HCT116 (cell line): ENCODE results near the gene TLL2. TPM values are rescaled to one million over a fixed set of nuclear protein-coding genes. Genes with fewer than 3 reads are reported as not detected.

Experiments used
- ATAC-seq: fragments of 200-7000 bp; cut with Tn5 transposase; 2 replicates; pipeline ENCODE4 v1.9.1; 2020; ENCODE audit warnings: mild to moderate bottlenecking, moderate library complexity
- BruUV-seq: library from RNA; stranded (reverse); fragments of 400-500 nt; replicated peaks from 2 replicates; lab custom pipeline; 2021; lab: Mats Ljungman, UMichigan
- CTCF ChIA-PET: fragments of 300-600 bp; sonication (Branson Sonifier 250); formaldehyde crosslinking; loops from one replicate; lab custom pipeline; 2021; ENCODE audit warnings: antibody characterized with exemption; lab: Charles Lee
- POLR2A ChIA-PET: fragments of 300-600, 350-600 bp; sonication (Branson Sonifier 250); formaldehyde crosslinking; loops from one replicate; lab custom pipeline; 2021; ENCODE audit warnings: antibody characterized with exemption; lab: Charles Lee
- RAD21 ChIA-PET, 2 experiments: fragments of 300-600 bp; sonication (Branson Sonifier 250); formaldehyde crosslinking; loops; one replicate each; lab custom pipeline; 2023; ENCODE audit warnings: low total read pairs in 2 of 2; ENCODE audit not compliant: uncharacterized antibody in 2 of 2, unreplicated experiment in 2 of 2, low non-redundant PET in 1 of 2; lab: Charles Lee
- DNase-seq: peaks from one replicate; pipeline ENCODE4 v3.0.0-alpha.2; 2010; ENCODE audit warnings: low read depth, low spot score
- H2AFZ ChIP-seq: fragments of 200-600 bp; shearing (Covaris generic), sonication (generic); 2 replicates; pipeline ENCODE4 v1.6.1; 2017; ENCODE audit warnings: low read depth, mixed run types, mixed read lengths, antibody characterized with exemption, low read length; ENCODE audit not compliant: poor library complexity, severe bottlenecking
- H3K27ac ChIP-seq: 2 replicates; pipeline ENCODE4 v1.5.1; 2012; ENCODE audit warnings: low read depth, low read length
- H3K27me3 ChIP-seq: fragments of 200-600 bp; sonication (generic); 2 replicates; pipeline ENCODE4 v1.6.1; 2016; ENCODE audit warnings: mixed run types, low read length, mixed read lengths; ENCODE audit not compliant: insufficient read depth
- H3K36me3 ChIP-seq, 2 experiments: fragments of 200-500 bp in 1 of 2; fragments of 200-600 bp in 1 of 2; sonication (Bioruptor generic) in 1 of 2; sonication (generic) in 1 of 2; 2 replicates each; pipeline versions ENCODE4 v1.5.1 to v1.6.1; 2014 to 2016; ENCODE audit warnings: low read length in 2 of 2, inconsistent platforms in 1 of 2, mixed read lengths in 1 of 2, mixed run types in 1 of 2; ENCODE audit not compliant: insufficient read depth in 2 of 2, control insufficient read depth in 1 of 2
- H3K4me1 ChIP-seq, 2 experiments: fragments of 200-600 bp in 1 of 2; sonication (generic) in 1 of 2; 2 replicates each; pipeline versions ENCODE4 v1.5.1 to v1.6.1; 2012 to 2017; ENCODE audit warnings: low read length in 2 of 2, inconsistent platforms in 1 of 2, mild to moderate bottlenecking in 1 of 2, mixed read lengths in 1 of 2, mixed run types in 1 of 2, moderate library complexity in 1 of 2; ENCODE audit not compliant: insufficient read depth in 2 of 2, control insufficient read depth in 1 of 2
- H3K4me2 ChIP-seq: fragments of 200-600 bp; sonication (generic); 2 replicates; pipeline ENCODE4 v1.6.1; 2017; ENCODE audit warnings: mixed run types, low read length, mixed read lengths
- H3K4me3 ChIP-seq, 2 experiments: fragments of 200-600 bp in 1 of 2; sonication (generic) in 1 of 2; replicated peaks in 1 of 2; 2 replicates each; pipeline ENCODE4 v1.5.1; 2011 to 2016; ENCODE audit warnings: low read length in 2 of 2, control low read depth in 1 of 2, low read depth in 1 of 2, mild to moderate bottlenecking in 1 of 2, mixed read lengths in 1 of 2, mixed run types in 1 of 2
- H3K79me2 ChIP-seq: fragments of 200-600 bp; sonication (generic); 2 replicates; pipeline ENCODE4 v1.6.1; 2017; ENCODE audit warnings: mild to moderate bottlenecking, mixed run types, low read length, moderate library complexity, mixed read lengths; ENCODE audit not compliant: insufficient read depth
- H3K9ac ChIP-seq: fragments of 200-600 bp; sonication (generic); 2 replicates; pipeline ENCODE4 v1.6.1; 2016; ENCODE audit warnings: low read length, mixed read lengths
- H3K9me2 ChIP-seq: fragments of 200-600 bp; sonication (generic), shearing (Covaris generic); 2 replicates; pipeline ENCODE4 v1.6.1; 2017; ENCODE audit warnings: mixed run types, mild to moderate bottlenecking, moderate library complexity; ENCODE audit not compliant: insufficient read depth
- H3K9me3 ChIP-seq, 2 experiments: fragments of 200-500 bp in 1 of 2; fragments of 200-600 bp in 1 of 2; sonication (Bioruptor generic) in 1 of 2; sonication (generic) in 1 of 2; 2 replicates each; pipeline ENCODE4 v1.6.1; 2014 to 2017; ENCODE audit warnings: low read length in 2 of 2, mixed read lengths in 2 of 2, inconsistent platforms in 1 of 2, low read depth in 1 of 2, mild to moderate bottlenecking in 1 of 2, mixed run types in 1 of 2, moderate library complexity in 1 of 2; ENCODE audit not compliant: control insufficient read depth in 1 of 2, insufficient read depth in 1 of 2
- H4K20me1 ChIP-seq: fragments of 200-600 bp; sonication (generic), shearing (Covaris generic); 2 replicates; pipeline ENCODE4 v1.6.1; 2017; ENCODE audit warnings: mixed run types, mild to moderate bottlenecking, moderate library complexity; ENCODE audit not compliant: insufficient read depth
- ATF3 ChIP-seq: IDR thresholded peaks from 2 replicates; pipeline ENCODE4 v1.6.1; 2012
- CEBPB ChIP-seq: IDR thresholded peaks from 2 replicates; pipeline ENCODE4 v1.6.1; 2012; ENCODE audit warnings: low read depth
- CTCF ChIP-seq, 3 experiments: fragments of 200-600 bp in 1 of 3; sonication (generic) in 1 of 3; IDR thresholded peaks in 2 of 3; conservative IDR thresholded peaks in 1 of 3; 2 replicates each; pipeline ENCODE4 v1.5.1; 2012 to 2017; ENCODE audit warnings: low read depth in 2 of 3, low read length in 2 of 3, antibody characterized with exemption in 1 of 3, borderline replicate concordance in 1 of 3, control low read depth in 1 of 3, mild to moderate bottlenecking in 1 of 3, mixed read lengths in 1 of 3, mixed run types in 1 of 3, moderate library complexity in 1 of 3; ENCODE audit not compliant: insufficient read depth in 1 of 3
- EGR1 ChIP-seq: IDR thresholded peaks from 2 replicates; pipeline ENCODE4 v1.6.1; 2012; ENCODE audit warnings: low read depth
- ELF1 ChIP-seq: IDR thresholded peaks from 2 replicates; pipeline ENCODE4 v1.6.1; 2012; ENCODE audit warnings: low read depth, borderline replicate concordance
- EZH2 ChIP-seq: fragments of 200-600 bp; sonication (generic); IDR thresholded peaks from 2 replicates; pipeline ENCODE4 v1.6.1; 2017; ENCODE audit warnings: antibody characterized with exemption, mixed run types
- EZH2phosphoT487 ChIP-seq: fragments of 200-600 bp; IDR thresholded peaks from 2 replicates; pipeline ENCODE4 v1.6.1; 2018; ENCODE audit warnings: antibody characterized with exemption, borderline replicate concordance
- FOSL1 ChIP-seq: IDR thresholded peaks from 2 replicates; pipeline ENCODE4 v1.6.1; 2012; ENCODE audit warnings: low read depth
- JUND ChIP-seq: IDR thresholded peaks from 2 replicates; pipeline ENCODE4 v1.6.1; 2012
- POLR2A ChIP-seq: IDR thresholded peaks from 2 replicates; pipeline ENCODE4 v1.7.0; 2011; ENCODE audit warnings: borderline replicate concordance; ENCODE audit not compliant: insufficient read depth, insufficient read length; ENCODE audit errors: extremely low read depth
- SP1 ChIP-seq: IDR thresholded peaks from 2 replicates; pipeline ENCODE4 v1.6.1; 2012; ENCODE audit warnings: low read depth
- SRF ChIP-seq: IDR thresholded peaks from 2 replicates; pipeline ENCODE4 v1.6.1; 2012; ENCODE audit warnings: low read depth
- TCF7L2 ChIP-seq: IDR thresholded peaks from 2 replicates; pipeline ENCODE4 v1.7.0; 2011; ENCODE audit warnings: borderline replicate concordance, inconsistent platforms; ENCODE audit not compliant: insufficient read depth, insufficient read length; ENCODE audit errors: extremely low read depth
- ZBTB33 ChIP-seq: IDR thresholded peaks from 2 replicates; pipeline ENCODE4 v1.6.1; 2011; ENCODE audit warnings: mild to moderate bottlenecking, low read length, moderate library complexity; ENCODE audit not compliant: insufficient replicate concordance; ENCODE audit errors: extremely low read depth
- ZFX ChIP-seq: fragments of 450-650 bp; IDR thresholded peaks from 2 replicates; pipeline ENCODE4 v1.6.1; 2017
- ZNF274 ChIP-seq: fragments of 200-500 bp; sonication (Bioruptor generic); IDR thresholded peaks from 2 replicates; pipeline ENCODE4 v1.6.1; 2014; ENCODE audit warnings: mild to moderate bottlenecking, low read depth, low read length, inconsistent platforms
- intact Hi-C: fragments of 100-400 bp; cut with micrococcal nuclease; formaldehyde crosslinking; loops from 2 replicates; pipeline ENCODE4 v1.10.0; 2022
- total RNA-seq: library from RNA; stranded (reverse); gene quantifications from one replicate; pipeline ENCODE4 v1.2.1, GENCODE V29; 2021; ENCODE audit not compliant: unreplicated experiment

TLL2 gene
- total RNA-seq, 1 experiment from 2014 or later: 1.3 TPM

- TF ChIP-seq SP1 (no peak), ZBTB33 (no peak), TCF7L2 (no peak), POLR2A (no peak), CTCF (IDR thresholded peaks at IDR 0.05 in 2 of 3, conservative IDR thresholded peaks at IDR 0.05 in 1 of 3; ENCODE audit: borderline replicate concordance in 1 of 3, insufficient read depth in 1 of 3, low read depth in 2 of 3, low read length in 2 of 3) (no peak), EZH2 (no peak), ZNF274 (no peak), JUND (no peak), CEBPB (no peak), ATF3 (no peak), ZFX (no peak), EGR1 (no peak), SRF (no peak), FOSL1 (no peak), ELF1 (no peak), EZH2phosphoT487 (no peak)
- TF ChIP-seq, all 23 proteins: peak for 0
- H4K20me1 ChIP-seq: no peaks in the 10 kb centered on the region
- no peak for ATAC-seq
- H3K27me3 ChIP-seq: no peaks in the 10 kb centered on the region
- no peaks in the 10 kb centered on the region for H3K9me3 ChIP-seq
- no peak overlapping the region for H3K4me3 ChIP-seq
- no peak overlapping the region for H3K9ac ChIP-seq
- no peaks in the 10 kb centered on the region for H3K79me2 ChIP-seq
- H3K27ac ChIP-seq: no peak overlapping the region
- ChIA-PET CTCF (interaction anchor here (1.3 kb wide), 1 partner anchor 8 kb away, joined by 5 read pairs; no protein-coding TSS in a partner anchor), RAD21 (no interaction called here), POLR2A (no interaction called here)
- peaks cover 0 to 23% of the 10 kb centered on the region in 2 experiments; a peak in 3 of 4 replicates for H3K4me1 ChIP-seq
- no TSS peak for BruUV-seq
- no peak overlapping the region for H2AFZ ChIP-seq
- no peaks in the 10 kb centered on the region for H3K36me3 ChIP-seq
- DNase-seq: no peak
- H3K9me2 ChIP-seq: no peaks in the 10 kb centered on the region
- intact Hi-C loops: loop anchor here (5.0 to 10.0 kb wide), 2 partner anchors 266 to 454 kb away; partner anchors contain the start of gene LCOR
- no peak overlapping the region for H3K4me2 ChIP-seq
These were observed 135.0 kb downstream of the TLL2 start for GRCh38 chr10:96378741-96379140.
